C4-2B (cell line): ENCODE data around the gene CHCHD3.

Source experiments
- CTCF ChIP-seq: fragments of 450-650 bp; conservative IDR thresholded peaks from 2 replicates; pipeline ENCODE4 v1.5.1; 2017; ENCODE audit warnings: mild to moderate bottlenecking
- ZFX ChIP-seq: fragments of 450-650 bp; IDR thresholded peaks from 2 replicates; pipeline ENCODE4 v1.6.1; 2017

- TF ChIP-seq CTCF (no peak), ZFX (no peak)
These were observed 276.9 kb downstream of the CHCHD3 start for GRCh38 chr7:132804849-132805485.
